ENCODE measurements around the gene LDLRAD1. TPM values are rescaled to one million over a fixed set of nuclear protein-coding genes. Genes with fewer than 3 reads are reported as not detected.
A peak's percentile ranks its signal among the peaks of the same experiment; 100 is the strongest.

LDLRAD1 gene
- total RNA-seq, 1 experiment from 2014 or later, result not detected

DNA sequence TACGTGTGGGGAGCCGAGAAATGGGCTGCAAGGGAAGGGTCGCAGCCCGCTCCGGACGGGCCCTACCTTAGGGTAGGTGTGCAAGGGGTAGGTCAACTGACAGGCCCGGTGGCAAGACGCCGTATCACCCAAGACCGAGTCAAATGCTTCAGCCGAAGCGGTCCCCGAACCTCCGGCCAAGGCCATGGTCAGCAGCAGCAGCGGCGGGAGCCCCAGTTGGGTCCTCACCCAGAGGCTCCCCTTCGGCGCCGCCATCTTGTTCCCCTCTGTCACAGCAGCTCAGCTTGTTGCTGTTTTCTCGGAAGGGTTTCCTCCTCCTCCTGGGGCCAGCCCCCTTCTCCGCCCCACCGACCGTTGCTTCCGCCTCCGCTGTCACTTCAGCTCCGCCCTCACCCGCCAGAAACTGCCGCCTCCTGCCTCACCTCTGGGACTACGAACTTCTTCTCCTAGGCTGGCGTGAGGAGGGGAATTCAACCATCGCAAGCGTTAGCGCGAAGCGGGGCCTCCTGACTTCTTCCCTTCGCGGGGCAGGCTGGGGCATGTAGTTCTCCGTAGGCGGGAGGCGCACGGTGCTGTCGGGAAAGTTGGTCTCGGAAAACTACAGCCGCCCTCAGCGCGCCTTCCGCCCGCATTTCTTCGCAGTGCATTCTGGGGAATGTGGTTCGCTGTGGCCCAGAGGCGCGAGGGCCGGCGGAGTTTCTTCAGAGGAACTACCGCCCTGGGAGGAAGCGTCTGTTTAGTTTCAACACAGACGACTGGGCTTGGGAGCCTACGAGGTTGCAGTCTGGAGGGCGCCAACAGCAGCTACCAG is 35.2 kb upstream of the LDLRAD1 start, which contains the start of the genes TCEANC2 and TMEM59:
TSS of gene TCEANC2 (plus strand) at position 675 of the 811 bp plus-strand sequence. CDS start 815 bp downstream, outside the sequence.
TSS of gene TMEM59 (minus strand) at position 271 of the 811 bp plus-strand sequence. CDS start at position 255, 16 bp downstream.
- no peaks in the 10 kb centered on the region for H3K27me3 Mint-ChIP-seq (ENCODE audit: low read depth)
- no peaks in the 10 kb centered on the region for H3K9me3 ChIP-seq (ENCODE audit: control insufficient read depth, low read depth, low read length)
- no peak within 1 kb of the TSS for H2BK20ac ChIP-seq (ENCODE audit: low read depth, low read length, poor library complexity, severe bottlenecking)
- peaks cover 11% of the 10 kb centered on the region for H3K23me2 ChIP-seq (ENCODE audit: insufficient read length, low read depth, low read length, poor library complexity, severe bottlenecking)
- H2AK5ac ChIP-seq (ENCODE audit: insufficient read length, low read length), result no peak within 1 kb of the TSS
- H2BK15ac ChIP-seq (ENCODE audit: low read depth, low read length), result no peak within 1 kb of the TSS
- H3K56ac ChIP-seq (ENCODE audit: insufficient read length, low read depth, low read length), result no peak within 1 kb of the TSS
- no peak for TF ChIP-seq CTCF (conservative IDR thresholded peaks at IDR 0.05)
- no peaks in the 10 kb centered on the region for H3K27me3 ChIP-seq (ENCODE audit: insufficient read depth, low read length)
- H4K91ac ChIP-seq (ENCODE audit: insufficient read length, low read depth, low read length), result no peak within 1 kb of the TSS
- H3K4me3 Mint-ChIP-seq, result no peak within 1 kb of the TSS
- H2AFZ ChIP-seq (ENCODE audit: low read length), result peak within 1 kb of the TSS; percentile 40
- H3K4me2 ChIP-seq (ENCODE audit: insufficient read depth, insufficient read length, low read length), result peak within 1 kb of the TSS; percentile 98
- H3K9me3 Mint-ChIP-seq, result no peaks in the 10 kb centered on the region
- peaks cover 0 to 5% (median 2%) of the 10 kb centered on the region in 3 experiments; a peak in 1 of 7 replicates for H3K36me3 Mint-ChIP-seq (ENCODE audit: insufficient read depth in 1 of 3, low read depth in 3 of 3)
- no peak within 1 kb of the TSS for H4K5ac ChIP-seq (ENCODE audit: insufficient read length, low read depth, low read length)
- H3K9ac ChIP-seq (ENCODE audit: extremely low read depth, insufficient read length, low read length), result peak within 1 kb of the TSS; percentile 87
- H3K27ac ChIP-seq (ENCODE audit: insufficient read length, low read depth, low read length), result peak within 1 kb of the TSS; percentile 22
- no peak within 1 kb of the TSS for H2BK12ac ChIP-seq (ENCODE audit: insufficient read length, low read depth, low read length)
- H2BK5ac ChIP-seq (ENCODE audit: insufficient read length, low read length), result peak within 1 kb of the TSS; percentile 27
- H4K8ac ChIP-seq (replicated peaks; ENCODE audit: insufficient read length, low read depth, low read length), result no peak within 1 kb of the TSS
- no peaks in the 10 kb centered on the region for H4K20me1 ChIP-seq (ENCODE audit: control insufficient read depth, insufficient read depth, insufficient read length)
- H3K27ac Mint-ChIP-seq, result no peak within 1 kb of the TSS; a peak in 2 of 7 replicates
- peaks cover 6% of the 10 kb centered on the region; the same call in 1 of the 2 replicates for H3K79me2 ChIP-seq (ENCODE audit: insufficient read depth, low read length)
- WGBS (ENCODE audit: extremely low coverage, insufficient read length, low lambda C conversion rate), result no CpG with 5 or more reads among the region's 59 CpGs
- H3K79me1 ChIP-seq (ENCODE audit: insufficient read depth, low read depth, low read length, poor library complexity, severe bottlenecking), result peaks cover 2% of the 10 kb centered on the region
- H3T11ph ChIP-seq (ENCODE audit: low read length), result no peak within 1 kb of the TSS
- H3K14ac ChIP-seq (ENCODE audit: insufficient read depth, low read length), result 0 out of 2 replicates have a peak within 1 kb of the TSS, but pooled peaks have one; percentile 30
- no peak within 1 kb of the TSS for H3K23ac ChIP-seq (ENCODE audit: insufficient read length, low read depth, low read length)
- H3K4ac ChIP-seq (ENCODE audit: low read depth, low read length), result no peak within 1 kb of the TSS
- H3K18ac ChIP-seq (ENCODE audit: insufficient read length, low read depth, low read length), result peak within 1 kb of the TSS; percentile 12
- H3K4me1 ChIP-seq (ENCODE audit: insufficient read depth, low read length), result no peaks in the 10 kb centered on the region
- DNase-seq, result peak; percentile 98
- no peak within 1 kb of the TSS for H2BK120ac ChIP-seq (ENCODE audit: low read depth, low read length, poor library complexity, severe bottlenecking)
- peaks cover 7 to 8% of the 10 kb centered on the region in 2 experiments for H3K4me1 Mint-ChIP-seq

Measured in H9 (cell line).